ENCODE data around the gene SPAG16. TPM values are rescaled to one million over a fixed set of nuclear protein-coding genes. Genes with fewer than 3 reads are reported as not detected.
"Not testable (repeated sequence)": the region's sequence is repeated elsewhere in the genome, so short reads cannot be mapped to it uniquely, and the experiment has no call there.

SPAG16 gene
- total RNA-seq, 2 donors from 2014 or later = 27.1 to 29.2 TPM

- H3K27me3 ChIP-seq (replicated peaks; ENCODE audit: insufficient read depth) = no peaks in the 10 kb centered on the region
- intact Hi-C loops (cut with DNase I) = no loop called here
- H3K27ac ChIP-seq = no peak overlapping the region
- H3K9me3 ChIP-seq = no peaks in the 10 kb centered on the region
- no peak for DNase-seq (ENCODE audit: low spot score)
- H3K36me3 ChIP-seq = no peaks in the 10 kb centered on the region
- H3K4me3 ChIP-seq = no peak overlapping the region
- TF ChIP-seq CTCF (IDR thresholded peaks at IDR 0.05) (no peak), POLR2AphosphoS5 (IDR thresholded peaks at IDR 0.05) (no peak), POLR2A (IDR thresholded peaks at IDR 0.05) (no peak)
- no peaks in the 10 kb centered on the region for H3K4me1 ChIP-seq (replicated peaks)
- WGBS = 55% methylated on average over 1 of the region's 1 CpG
Observed at GRCh38 chr2:213995400-213996105, 711.3 kb downstream of the SPAG16 start.

GRCh38 chr2:213998976-213999375, 714.7 kb downstream of the SPAG16 start:
- H3K4me1 ChIP-seq (replicated peaks); H3K27me3 ChIP-seq (replicated peaks; ENCODE audit: insufficient read depth); H3K9me3 ChIP-seq; DNase-seq (ENCODE audit: low spot score); intact Hi-C loops (cut with DNase I); H3K27ac ChIP-seq; H3K4me3 ChIP-seq; H3K36me3 ChIP-seq: not testable (repeated sequence)
- WGBS = 65% methylated on average over 3 of the region's 3 CpGs

GRCh38 chr2:214004463-214004862, 720.2 kb downstream of the SPAG16 start:
- whole genome bisulfite sequencing = 62% methylated on average over 6 of the region's 6 CpGs
- intact Hi-C loops (cut with DNase I) = no loop called here

GRCh38 chr2:214005337-214005736, 721.1 kb downstream of the SPAG16 start:
- Histone ChIP-seq H3K27ac (no peak overlapping the region), H3K4me3 (no peak overlapping the region), H3K4me1 (replicated peaks) (no peaks in the 10 kb centered on the region), H3K9me3 (no peaks in the 10 kb centered on the region), H3K27me3 (replicated peaks; ENCODE audit: insufficient read depth) (no peaks in the 10 kb centered on the region), H3K36me3 (no peaks in the 10 kb centered on the region)
- no peak for DNase-seq (ENCODE audit: low spot score)
- TF ChIP-seq POLR2A (IDR thresholded peaks at IDR 0.05) (no peak), CTCF (IDR thresholded peaks at IDR 0.05) (no peak), POLR2AphosphoS5 (IDR thresholded peaks at IDR 0.05) (no peak)
- WGBS = 31% methylated on average over 5 of the region's 5 CpGs
- intact Hi-C loops (cut with DNase I) = no loop called here

More at GRCh38 chr2:214004463-214004862, 720.2 kb downstream of the SPAG16 start:
- Histone ChIP-seq H3K9me3 (no peaks in the 10 kb centered on the region), H3K36me3 (no peaks in the 10 kb centered on the region), H3K4me3 (no peak overlapping the region), H3K4me1 (replicated peaks) (no peaks in the 10 kb centered on the region), H3K27ac (no peak overlapping the region), H3K27me3 (replicated peaks; ENCODE audit: insufficient read depth) (no peaks in the 10 kb centered on the region)
- TF ChIP-seq CTCF (IDR thresholded peaks at IDR 0.05) (no peak), POLR2A (IDR thresholded peaks at IDR 0.05) (no peak), POLR2AphosphoS5 (IDR thresholded peaks at IDR 0.05) (no peak)
- DNase-seq (ENCODE audit: low spot score) = no peak

GRCh38 chr2:214006601-214007000, 722.3 kb downstream of the SPAG16 start:
- WGBS = 53% methylated on average over 2 of the region's 2 CpGs
- TF ChIP-seq POLR2AphosphoS5 (IDR thresholded peaks at IDR 0.05) (no peak), POLR2A (IDR thresholded peaks at IDR 0.05) (no peak)
- no peaks in the 10 kb centered on the region for H3K27me3 ChIP-seq (replicated peaks; ENCODE audit: insufficient read depth)
- intact Hi-C loops (cut with DNase I) = no loop called here
- no peaks in the 10 kb centered on the region for H3K4me1 ChIP-seq (replicated peaks)
- no peak overlapping the region for H3K4me3 ChIP-seq
- DNase-seq (ENCODE audit: low spot score) = no peak
- H3K9me3 ChIP-seq = no peaks in the 10 kb centered on the region
- H3K27ac ChIP-seq = no peak overlapping the region
- no peaks in the 10 kb centered on the region for H3K36me3 ChIP-seq

GRCh38 chr2:214011676-214012075, 727.4 kb downstream of the SPAG16 start:
- Histone ChIP-seq H3K4me1 (replicated peaks) (no peaks in the 10 kb centered on the region), H3K27me3 (replicated peaks; ENCODE audit: insufficient read depth) (no peaks in the 10 kb centered on the region), H3K4me3 (no peak overlapping the region), H3K36me3 (no peaks in the 10 kb centered on the region), H3K27ac (no peak overlapping the region), H3K9me3 (no peaks in the 10 kb centered on the region)
- no peak for DNase-seq (ENCODE audit: low spot score)
- 31% methylated on average over 3 of the region's 3 CpGs for WGBS
- TF ChIP-seq POLR2AphosphoS5 (IDR thresholded peaks at IDR 0.05) (no peak), CTCF (IDR thresholded peaks at IDR 0.05) (no peak), POLR2A (IDR thresholded peaks at IDR 0.05) (no peak)
- intact Hi-C loops (cut with DNase I) = no loop called here

Measured in prostate gland (tissue), 2 donors.